ENCODE measurements around the gene CEL. TPM values are rescaled to one million over a fixed set of nuclear protein-coding genes. Genes with fewer than 3 reads are reported as not detected.

CEL gene
- total and polyA plus RNA-seq, 11 donors = 0.61 to 4.0 (median 2.3) TPM

GRCh38 chr9:133118568-133118967 is 56.8 kb downstream of the CEL start:
- peak overlapping the region; percentile 57 to 97 (median 86) for H3K27ac ChIP-seq

DNA sequence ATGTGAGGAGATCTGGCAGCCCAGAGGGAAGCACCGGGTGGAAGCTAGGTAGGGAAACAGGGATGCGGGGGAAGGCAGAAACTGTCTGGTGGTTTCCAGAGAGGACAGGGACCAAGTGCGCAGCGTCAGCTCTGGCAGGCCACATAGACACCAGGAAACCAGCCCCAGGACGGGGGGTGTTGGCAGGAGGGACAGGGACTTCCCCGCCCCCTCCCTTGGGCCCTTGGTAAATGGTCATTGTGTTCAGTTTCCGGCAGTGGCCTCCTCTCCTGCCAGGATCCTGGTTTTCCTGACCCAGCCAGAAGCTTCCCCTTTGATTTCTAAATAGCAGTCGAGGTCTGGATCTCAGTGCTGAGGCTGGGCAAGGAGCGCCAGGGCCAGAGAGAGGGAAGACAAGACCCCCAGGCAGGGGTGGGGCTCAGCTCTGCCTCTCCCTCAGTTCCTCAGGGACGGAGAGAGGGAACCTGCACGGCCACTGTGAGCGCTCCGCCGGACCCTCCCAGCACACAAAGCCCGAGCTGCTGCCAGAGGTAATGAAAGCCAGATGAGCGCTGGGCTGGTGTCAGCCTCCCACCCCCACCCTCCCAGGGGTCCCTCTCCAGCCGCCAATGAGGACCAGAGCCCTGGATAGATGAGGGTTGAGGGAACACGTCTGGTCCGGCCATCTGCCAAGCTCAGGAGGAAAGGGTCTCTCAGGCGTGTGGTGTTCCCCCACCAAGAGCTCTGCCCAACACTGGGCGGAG is 57.5 kb downstream of the CEL start:
- H3K4me3 ChIP-seq = peak overlapping the region in 11 of 12 donors; percentile 55 to 99 (median 87)
- intact Hi-C loops (cut with DNase I) = no loop called here
- H3K4me1 ChIP-seq = peaks cover 24 to 89% (median 81%) of the 10 kb centered on the region in 12 donors
- H3K27me3 ChIP-seq = no peaks in the 10 kb centered on the region
- ATAC-seq (peak in 1 of 4 donors; percentile 37), DNase-seq (peak in 4 of 5 donors; percentile 62 to 79 (median 68))
- H3K27ac ChIP-seq = peak overlapping the region; percentile 67 to 97 (median 88)
- 25 to 41% (median 26%) methylated on average over 12 to 21 of the region's 21 CpGs for WGBS, 4 donors
- H3K9me3 ChIP-seq = no peaks in the 10 kb centered on the region
- peak in 1 of 2 donors; percentile 33 for TF ChIP-seq POLR2A (IDR thresholded peaks at IDR 0.05)
- TF ChIP-seq, protein P1, sequence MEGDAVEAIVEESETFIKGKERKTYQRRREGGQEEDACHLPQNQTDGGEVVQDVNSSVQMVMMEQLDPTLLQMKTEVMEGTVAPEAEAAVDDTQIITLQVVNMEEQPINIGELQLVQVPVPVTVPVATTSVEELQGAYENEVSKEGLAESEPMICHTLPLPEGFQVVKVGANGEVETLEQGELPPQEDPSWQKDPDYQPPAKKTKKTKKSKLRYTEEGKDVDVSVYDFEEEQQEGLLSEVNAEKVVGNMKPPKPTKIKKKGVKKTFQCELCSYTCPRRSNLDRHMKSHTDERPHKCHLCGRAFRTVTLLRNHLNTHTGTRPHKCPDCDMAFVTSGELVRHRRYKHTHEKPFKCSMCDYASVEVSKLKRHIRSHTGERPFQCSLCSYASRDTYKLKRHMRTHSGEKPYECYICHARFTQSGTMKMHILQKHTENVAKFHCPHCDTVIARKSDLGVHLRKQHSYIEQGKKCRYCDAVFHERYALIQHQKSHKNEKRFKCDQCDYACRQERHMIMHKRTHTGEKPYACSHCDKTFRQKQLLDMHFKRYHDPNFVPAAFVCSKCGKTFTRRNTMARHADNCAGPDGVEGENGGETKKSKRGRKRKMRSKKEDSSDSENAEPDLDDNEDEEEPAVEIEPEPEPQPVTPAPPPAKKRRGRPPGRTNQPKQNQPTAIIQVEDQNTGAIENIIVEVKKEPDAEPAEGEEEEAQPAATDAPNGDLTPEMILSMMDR (IDR thresholded peaks at IDR 0.05) = no peak
- H3K36me3 ChIP-seq = peaks cover 0 to 7% (median 0%) of the 10 kb centered on the region in 9 donors

More at GRCh38 chr9:133118568-133118967, 56.8 kb downstream of the CEL start:
- Histone ChIP-seq H3K36me3 (peaks cover 0 to 7% (median 0%) of the 10 kb centered on the region in 9 donors), H3K27me3 (no peaks in the 10 kb centered on the region), H3K4me3 (peak overlapping the region in 9 of 12 donors; percentile 76 to 99 (median 87)), H3K9me3 (no peaks in the 10 kb centered on the region), H3K4me1 (peaks cover 31 to 96% (median 89%) of the 10 kb centered on the region in 12 donors)
- 61 to 70% (median 68%) methylated on average over 3 of the region's 3 CpGs for WGBS, 4 donors
- no peak for ATAC-seq
- TF ChIP-seq, protein P1 (IDR thresholded peaks at IDR 0.05) = no peak
- TF ChIP-seq POLR2A (IDR thresholded peaks at IDR 0.05) = no peak
- intact Hi-C loops (cut with DNase I) = no loop called here
- DNase-seq = peak in 3 of 5 donors; percentile 2 to 25 (median 17)

- ATAC-seq (no peak), DNase-seq (peak in 1 of 5 donors; percentile 65)
- H3K4me1 ChIP-seq = peaks cover 17 to 88% (median 75%) of the 10 kb centered on the region in 12 donors
- peaks cover 0 to 7% (median 0%) of the 10 kb centered on the region in 9 donors for H3K36me3 ChIP-seq
- no peaks in the 10 kb centered on the region for H3K9me3 ChIP-seq
- no peaks in the 10 kb centered on the region for H3K27me3 ChIP-seq
- H3K4me3 ChIP-seq = peak overlapping the region; percentile 55 to 99 (median 86)
- H3K27ac ChIP-seq = peak overlapping the region; percentile 67 to 97 (median 90)
- TF ChIP-seq, protein P1 (IDR thresholded peaks at IDR 0.05) = no peak
- TF ChIP-seq POLR2A (IDR thresholded peaks at IDR 0.05) = no peak
- intact Hi-C loops (cut with DNase I) = no loop called here
- WGBS, 4 donors = 8 to 27% (median 22%) methylated on average over 19 to 21 of the region's 21 CpGs
These were observed 58.2 kb downstream of the CEL start for GRCh38 chr9:133119846-133120500.
